HepG2 (cell line): ENCODE measurements around the gene ACSF3. TPM values are rescaled to one million over a fixed set of nuclear protein-coding genes. Genes with fewer than 3 reads are reported as not detected.
A peak's percentile ranks its signal among the peaks of the same experiment; 100 is the strongest.

Source experiments
- CHCHD3 ChIP-seq: sonication (generic); formaldehyde crosslinking; IDR thresholded peaks from 2 replicates; pipeline ENCODE4 v1.8.0; 2022; ENCODE audit warnings: mild to moderate bottlenecking, missing genetic modification reagents, moderate library complexity
- MTF1 ChIP-seq: sonication (generic); formaldehyde crosslinking; IDR thresholded peaks from 2 replicates; pipeline ENCODE4 v1.5.0; 2020; ENCODE audit warnings: missing genetic modification reagents
- PRDM15 ChIP-seq: sonication (generic); formaldehyde crosslinking; IDR thresholded peaks from 2 replicates; pipeline ENCODE4 v1.4.0; 2020; ENCODE audit warnings: missing genetic modification reagents
- RAD21 ChIP-seq: fragments of 450-650 bp; formaldehyde crosslinking; IDR thresholded peaks from 2 replicates; pipeline ENCODE4 v1.5.0; 2020; ENCODE audit warnings: mild to moderate bottlenecking
- RBFOX2 ChIP-seq: fragments of 200-400 bp; formaldehyde crosslinking; IDR thresholded peaks from 2 replicates; pipeline ENCODE4 v1.6.1; 2017; ENCODE audit warnings: low read depth, mild to moderate bottlenecking, low read length
- SRSF1 ChIP-seq: fragments of 200-400 bp; formaldehyde crosslinking; optimal IDR thresholded peaks from 2 replicates; pipeline ENCODE3; 2017; ENCODE audit warnings: mild to moderate bottlenecking, low read depth, low read length, moderate library complexity
- ZBTB3 ChIP-seq: sonication (generic); formaldehyde crosslinking; IDR thresholded peaks from 2 replicates; pipeline ENCODE4 v1.4.0; 2020; ENCODE audit warnings: low read depth, mild to moderate bottlenecking, moderate library complexity, missing genetic modification reagents, borderline replicate concordance
- ZBTB37 ChIP-seq: sonication (generic); formaldehyde crosslinking; IDR thresholded peaks from 2 replicates; pipeline ENCODE4 v1.4.0; 2020; ENCODE audit warnings: mild to moderate bottlenecking, missing genetic modification reagents
- ZNF318 ChIP-seq: sonication (generic); formaldehyde crosslinking; IDR thresholded peaks from 2 replicates; pipeline ENCODE4 v1.4.0; 2020; ENCODE audit warnings: mild to moderate bottlenecking, missing genetic modification reagents
- ZNF354B ChIP-seq: sonication (generic); formaldehyde crosslinking; IDR thresholded peaks from 2 replicates; pipeline ENCODE4 v1.8.0; 2022; ENCODE audit warnings: mild to moderate bottlenecking, missing genetic modification reagents
- ZNF431 ChIP-seq: sonication (generic); formaldehyde crosslinking; IDR thresholded peaks from 2 replicates; pipeline ENCODE4 v1.9.0; 2022; ENCODE audit warnings: missing genetic modification reagents, low read depth, mild to moderate bottlenecking, borderline replicate concordance
- ZNF777 ChIP-seq: sonication (generic); formaldehyde crosslinking; IDR thresholded peaks from 2 replicates; pipeline ENCODE4 v1.4.0; 2020; ENCODE audit warnings: missing genetic modification reagents
- polyA plus RNA-seq, 8 experiments: library from polyadenylated mRNA; depleted of rRNA in 3 of 8; stranded (reverse) in 7 of 8; unstranded in 1 of 8; fragments of >200 nt; fragmentation: Illumina TruSeq in 4 of 8; extraction: Trizol in 4 of 8; gene quantifications; 2 replicates each; pipeline versions ENCODE4 v1.2.1 to v1.2.3, GENCODE V29; 2011 to 2016; ENCODE audit warnings: low read depth in 4 of 8, missing spikeins in 1 of 8, mixed read lengths in 1 of 8; ENCODE audit not compliant: insufficient read depth in 1 of 8
- total RNA-seq, 5 experiments: library from RNA; depleted of rRNA; stranded (reverse); fragments of >200 nt; fragmentation: Illumina TruSeq; extraction: Trizol; gene quantifications; 2 replicates each; pipeline ENCODE4 v1.2.3, GENCODE V29; 2016; ENCODE audit warnings: low read depth in 1 of 5

The ACSF3 gene
- total and polyA plus RNA-seq, 2 of the 13 experiments (the other 11 are each of a cell fraction or from before 2014, with no cell fraction given), result 14.9 to 30.6 TPM

- TF ChIP-seq ZBTB37 (CRISPR knock-in tag), result no peak
- TF ChIP-seq ZBTB3 (CRISPR knock-in tag), result 0 out of 2 replicates have a peak, but pooled peaks have one; percentile 9
- TF ChIP-seq MTF1 (CRISPR knock-in tag), result no peak
- TF ChIP-seq CHCHD3 (CRISPR knock-in tag), result peak; percentile 39; the same call in 1 of the 2 replicates
- TF ChIP-seq ZNF318 (CRISPR knock-in tag), result no peak
- TF ChIP-seq PRDM15 (CRISPR knock-in tag), result 0 out of 2 replicates have a peak, but pooled peaks have one; percentile 7
- TF ChIP-seq RBFOX2, result peak; percentile 79
- no peak for TF ChIP-seq ZNF431 (CRISPR knock-in tag)
- TF ChIP-seq SRSF1, result no peak
- TF ChIP-seq ZNF354B (CRISPR knock-in tag), result no peak
- peak; percentile 10; the same call in 1 of the 2 replicates for TF ChIP-seq RAD21
- peak; percentile 44 for TF ChIP-seq ZNF777 (CRISPR knock-in tag)
These were observed 107.3 kb downstream of the ACSF3 start (continued) for GRCh38 chr16:89200850-89201411.
